ENCODE results near the gene PRDM16. TPM values are rescaled to one million over a fixed set of nuclear protein-coding genes. Genes with fewer than 3 reads are reported as not detected.

PRDM16 gene
- total and polyA plus RNA-seq, 2 of the 8 experiments (the other 6 are each of a cell fraction or from before 2014, with no cell fraction given) = 0.39 to 0.43 TPM

- TF ChIP-seq CHD7 (IDR thresholded peaks at IDR 0.05; ENCODE audit: insufficient replicate concordance, low read length) = no peak
Measured at GRCh38 chr1:3070644-3071564, 1.9 kb downstream of the PRDM16 start (continued).

Data from H1 (cell line).